Vagina (tissue), 2 donors: ENCODE measurements around the gene ADPRHL1.

Source experiments
- CTCF ChIP-seq, 3 experiments: fragments of 450-650 bp in 2 of 3; fragments of 200-600 bp in 1 of 3; sonication (generic) in 1 of 3; IDR thresholded peaks; one replicate each; pipeline ENCODE4 v1.5.1; 2017 to 2019; ENCODE audit warnings: antibody characterized with exemption in 3 of 3, mild to moderate bottlenecking in 2 of 3, moderate library complexity in 2 of 3
- POLR2A ChIP-seq, 2 donors: fragments of 450-650 bp; IDR thresholded peaks; one replicate each; pipeline ENCODE4 v1.6.1; 2017; ENCODE audit warnings: antibody characterized with exemption in 2 of 2, mild to moderate bottlenecking in 2 of 2, moderate library complexity in 2 of 2

GRCh38 chr13:113364901-113365582 is 88.2 kb downstream of the ADPRHL1 start:
- no peak for TF ChIP-seq CTCF (IDR thresholded peaks at IDR 0.05)
- TF ChIP-seq POLR2A (IDR thresholded peaks at IDR 0.05) = no peak
